ENCODE measurements around the gene ALPI. TPM values are rescaled to one million over a fixed set of nuclear protein-coding genes. Genes with fewer than 3 reads are reported as not detected.
"Not testable (repeated sequence)": the region's sequence is repeated elsewhere in the genome, so short reads cannot be mapped to it uniquely, and the experiment has no call there.

The ALPI gene
- total RNA-seq, 1 experiment from 2014 or later = not detected

DNA sequence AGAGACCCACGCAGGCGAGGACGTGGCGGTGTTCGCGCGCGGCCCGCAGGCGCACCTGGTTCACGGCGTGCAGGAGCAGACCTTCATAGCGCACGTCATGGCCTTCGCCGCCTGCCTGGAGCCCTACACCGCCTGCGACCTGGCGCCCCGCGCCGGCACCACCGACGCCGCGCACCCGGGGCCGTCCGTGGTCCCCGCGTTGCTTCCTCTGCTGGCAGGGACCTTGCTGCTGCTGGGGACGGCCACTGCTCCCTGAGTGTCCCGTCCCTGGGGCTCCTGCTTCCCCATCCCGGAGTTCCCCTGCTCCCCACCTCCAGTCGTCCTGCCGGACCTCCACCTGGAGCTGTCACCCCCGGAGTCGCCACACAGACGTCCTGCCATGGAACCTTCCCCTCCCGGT is 46.3 kb upstream of the ALPI start:
- DNase-seq (ENCODE audit: low read depth, low spot score); H3K27ac ChIP-seq (ENCODE audit: low read length); POLR2A ChIA-PET; H3K4me1 ChIP-seq (ENCODE audit: control insufficient read depth, insufficient read depth, low read length); H3K4me3 ChIP-seq (ENCODE audit: low read depth in 2 of 2, low read length in 2 of 2); intact Hi-C loops (cut with micrococcal nuclease; ENCODE audit: unreplicated experiment); H3K27me3 ChIP-seq (ENCODE audit: control insufficient read depth, insufficient read depth, low read length); CTCF ChIA-PET; BruUV-seq (replicated peaks); in situ Hi-C loops (cut with HindIII; ENCODE audit: low pct_unique_long_range_greater_than_20kb, low sequenced_read_pairs); ATAC-seq; H3K9me3 ChIP-seq (ENCODE audit: control insufficient read depth, insufficient read depth, low read depth, low read length); H3K36me3 ChIP-seq (ENCODE audit: control insufficient read depth, insufficient read depth, low read length): not testable (repeated sequence)

DNA sequence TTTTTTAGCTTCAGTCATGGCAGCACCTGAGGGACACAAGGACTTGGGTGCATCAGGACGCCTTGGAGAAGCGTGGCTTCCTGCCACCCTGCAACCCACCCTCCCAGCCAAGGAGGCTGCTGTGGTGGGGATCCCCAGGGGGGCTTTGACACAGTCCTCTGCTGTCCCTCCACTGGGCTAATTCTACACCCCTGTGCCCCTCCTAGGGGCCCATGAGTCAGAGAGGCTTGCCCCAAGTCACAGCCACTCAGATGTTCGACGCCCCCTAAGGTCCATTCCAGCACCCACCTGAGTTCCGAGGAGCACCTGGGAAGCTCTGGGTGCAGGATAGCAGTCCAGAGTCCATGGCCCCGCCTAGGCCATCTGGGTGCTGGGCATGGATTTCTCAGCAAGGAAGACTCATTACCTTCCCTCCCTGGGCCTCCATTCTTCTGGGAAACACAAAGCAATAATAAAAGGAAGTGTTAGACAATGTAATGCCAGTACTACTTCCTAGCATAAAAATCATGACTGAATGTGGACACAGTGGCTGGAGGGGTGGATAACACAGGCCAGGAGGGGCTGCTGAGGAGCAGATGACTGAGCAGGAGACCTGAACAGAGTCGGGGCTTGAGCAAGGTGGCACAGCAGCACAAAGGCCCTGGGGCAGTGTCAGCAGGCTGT is 45.6 kb upstream of the ALPI start:
- TF ChIP-seq, protein P1, sequence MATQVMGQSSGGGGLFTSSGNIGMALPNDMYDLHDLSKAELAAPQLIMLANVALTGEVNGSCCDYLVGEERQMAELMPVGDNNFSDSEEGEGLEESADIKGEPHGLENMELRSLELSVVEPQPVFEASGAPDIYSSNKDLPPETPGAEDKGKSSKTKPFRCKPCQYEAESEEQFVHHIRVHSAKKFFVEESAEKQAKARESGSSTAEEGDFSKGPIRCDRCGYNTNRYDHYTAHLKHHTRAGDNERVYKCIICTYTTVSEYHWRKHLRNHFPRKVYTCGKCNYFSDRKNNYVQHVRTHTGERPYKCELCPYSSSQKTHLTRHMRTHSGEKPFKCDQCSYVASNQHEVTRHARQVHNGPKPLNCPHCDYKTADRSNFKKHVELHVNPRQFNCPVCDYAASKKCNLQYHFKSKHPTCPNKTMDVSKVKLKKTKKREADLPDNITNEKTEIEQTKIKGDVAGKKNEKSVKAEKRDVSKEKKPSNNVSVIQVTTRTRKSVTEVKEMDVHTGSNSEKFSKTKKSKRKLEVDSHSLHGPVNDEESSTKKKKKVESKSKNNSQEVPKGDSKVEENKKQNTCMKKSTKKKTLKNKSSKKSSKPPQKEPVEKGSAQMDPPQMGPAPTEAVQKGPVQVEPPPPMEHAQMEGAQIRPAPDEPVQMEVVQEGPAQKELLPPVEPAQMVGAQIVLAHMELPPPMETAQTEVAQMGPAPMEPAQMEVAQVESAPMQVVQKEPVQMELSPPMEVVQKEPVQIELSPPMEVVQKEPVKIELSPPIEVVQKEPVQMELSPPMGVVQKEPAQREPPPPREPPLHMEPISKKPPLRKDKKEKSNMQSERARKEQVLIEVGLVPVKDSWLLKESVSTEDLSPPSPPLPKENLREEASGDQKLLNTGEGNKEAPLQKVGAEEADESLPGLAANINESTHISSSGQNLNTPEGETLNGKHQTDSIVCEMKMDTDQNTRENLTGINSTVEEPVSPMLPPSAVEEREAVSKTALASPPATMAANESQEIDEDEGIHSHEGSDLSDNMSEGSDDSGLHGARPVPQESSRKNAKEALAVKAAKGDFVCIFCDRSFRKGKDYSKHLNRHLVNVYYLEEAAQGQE (IDR thresholded peaks at IDR 0.05; ENCODE audit: insufficient read depth in 1 of 2, low read depth in 2 of 2, low read length in 1 of 2) = no peak
- TF ChIP-seq POLR2AphosphoS5 (IDR thresholded peaks at IDR 0.05; ENCODE audit: low read depth, low read length) = no peak
- TF ChIP-seq, protein P2, sequence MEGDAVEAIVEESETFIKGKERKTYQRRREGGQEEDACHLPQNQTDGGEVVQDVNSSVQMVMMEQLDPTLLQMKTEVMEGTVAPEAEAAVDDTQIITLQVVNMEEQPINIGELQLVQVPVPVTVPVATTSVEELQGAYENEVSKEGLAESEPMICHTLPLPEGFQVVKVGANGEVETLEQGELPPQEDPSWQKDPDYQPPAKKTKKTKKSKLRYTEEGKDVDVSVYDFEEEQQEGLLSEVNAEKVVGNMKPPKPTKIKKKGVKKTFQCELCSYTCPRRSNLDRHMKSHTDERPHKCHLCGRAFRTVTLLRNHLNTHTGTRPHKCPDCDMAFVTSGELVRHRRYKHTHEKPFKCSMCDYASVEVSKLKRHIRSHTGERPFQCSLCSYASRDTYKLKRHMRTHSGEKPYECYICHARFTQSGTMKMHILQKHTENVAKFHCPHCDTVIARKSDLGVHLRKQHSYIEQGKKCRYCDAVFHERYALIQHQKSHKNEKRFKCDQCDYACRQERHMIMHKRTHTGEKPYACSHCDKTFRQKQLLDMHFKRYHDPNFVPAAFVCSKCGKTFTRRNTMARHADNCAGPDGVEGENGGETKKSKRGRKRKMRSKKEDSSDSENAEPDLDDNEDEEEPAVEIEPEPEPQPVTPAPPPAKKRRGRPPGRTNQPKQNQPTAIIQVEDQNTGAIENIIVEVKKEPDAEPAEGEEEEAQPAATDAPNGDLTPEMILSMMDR (IDR thresholded peaks at IDR 0.05) = no peak
- no peak for TF ChIP-seq SIN3A (IDR thresholded peaks at IDR 0.05; ENCODE audit: borderline replicate concordance, insufficient read depth, low read depth, low read length)
- TF ChIP-seq TCF7L2 (IDR thresholded peaks at IDR 0.05; ENCODE audit: low read depth, low read length) = no peak
- in situ Hi-C loops (cut with HindIII; ENCODE audit: low pct_unique_long_range_greater_than_20kb, low sequenced_read_pairs) = no loop called here
- CTCF ChIA-PET = no interaction called here

DNA sequence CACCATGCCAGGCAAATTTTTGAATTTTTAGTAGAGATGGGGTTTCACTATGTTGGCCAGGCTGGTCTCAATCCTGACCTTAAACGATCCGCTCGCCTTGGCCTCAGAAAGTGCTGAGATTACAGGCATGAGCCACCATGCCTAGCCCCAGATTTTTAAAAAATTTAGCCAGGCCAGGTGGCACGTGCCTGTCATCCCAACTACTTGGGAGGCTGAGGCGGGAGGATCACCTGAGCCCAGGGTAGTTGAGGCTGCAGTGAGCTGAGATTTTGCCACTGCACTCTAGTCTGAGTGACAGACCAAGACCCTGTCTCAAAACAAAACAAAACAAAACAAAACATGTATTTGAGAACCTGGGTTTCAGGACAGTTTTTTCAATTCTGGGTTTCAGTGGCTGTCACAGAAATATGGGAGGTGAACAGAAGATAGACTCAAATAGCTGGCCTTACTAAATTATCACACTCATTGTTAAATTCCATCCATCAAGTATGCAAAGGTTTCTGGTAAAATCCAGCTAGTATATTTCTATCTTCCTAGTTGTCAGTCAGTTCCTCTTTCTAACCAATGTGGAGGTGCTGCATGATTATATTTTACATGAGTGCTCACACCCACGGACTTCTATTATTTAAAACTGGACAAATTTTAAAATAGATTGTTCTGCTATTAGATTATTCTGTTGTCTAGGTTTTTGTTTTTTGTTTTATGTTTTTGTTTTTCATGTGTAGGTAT is 43.9 kb upstream of the ALPI start:
- no peaks in the 10 kb centered on the region for H3K27me3 ChIP-seq (ENCODE audit: control insufficient read depth, insufficient read depth, low read length)
- no peak overlapping the region for H3K27ac ChIP-seq (ENCODE audit: low read length)
- POLR2A ChIA-PET = no interaction called here
- CTCF ChIA-PET = no interaction called here
- TF ChIP-seq POLR2AphosphoS5 (IDR thresholded peaks at IDR 0.05; ENCODE audit: low read depth, low read length) = no peak
- no peak for TF ChIP-seq SIN3A (IDR thresholded peaks at IDR 0.05; ENCODE audit: borderline replicate concordance, insufficient read depth, low read depth, low read length)
- TF ChIP-seq, protein P2 (IDR thresholded peaks at IDR 0.05) = no peak
- TF ChIP-seq, protein P1 (IDR thresholded peaks at IDR 0.05; ENCODE audit: insufficient read depth in 1 of 2, low read depth in 2 of 2, low read length in 1 of 2) = no peak
- TF ChIP-seq TCF7L2 (IDR thresholded peaks at IDR 0.05; ENCODE audit: low read depth, low read length) = no peak
- ATAC-seq (no peak), DNase-seq (ENCODE audit: low read depth, low spot score) (no peak)
- no peaks in the 10 kb centered on the region for H3K36me3 ChIP-seq (ENCODE audit: control insufficient read depth, insufficient read depth, low read length)
- peaks cover 2% of the 10 kb centered on the region; the same call in 1 of the 2 replicates for H3K4me1 ChIP-seq (ENCODE audit: control insufficient read depth, insufficient read depth, low read length)
- no TSS peak for BruUV-seq (replicated peaks)
- no peak overlapping the region for H3K4me3 ChIP-seq (ENCODE audit: low read depth in 2 of 2, low read length in 2 of 2)
- in situ Hi-C loops (cut with HindIII; ENCODE audit: low pct_unique_long_range_greater_than_20kb, low sequenced_read_pairs) (no loop called here), intact Hi-C loops (cut with micrococcal nuclease; ENCODE audit: unreplicated experiment) (no loop called here)
- H3K9me3 ChIP-seq (ENCODE audit: control insufficient read depth, insufficient read depth, low read depth, low read length) = no peaks in the 10 kb centered on the region

More for the DNA sequence above, 45.6 kb upstream of the ALPI start:
- BruUV-seq (replicated peaks) = TSS peak; percentile 93
- Histone ChIP-seq H3K36me3 (ENCODE audit: control insufficient read depth, insufficient read depth, low read length) (no peaks in the 10 kb centered on the region), H3K4me1 (ENCODE audit: control insufficient read depth, insufficient read depth, low read length) (no peaks in the 10 kb centered on the region; the same call in 1 of the 2 replicates), H3K9me3 (ENCODE audit: control insufficient read depth, insufficient read depth, low read depth, low read length) (no peaks in the 10 kb centered on the region), H3K27ac (ENCODE audit: low read length) (no peak overlapping the region; the same call in 1 of the 2 replicates), H3K27me3 (ENCODE audit: control insufficient read depth, insufficient read depth, low read length) (no peaks in the 10 kb centered on the region), H3K4me3 (ENCODE audit: low read depth in 2 of 2, low read length in 2 of 2) (no peak overlapping the region)
- intact Hi-C loops (cut with micrococcal nuclease; ENCODE audit: unreplicated experiment) = no loop called here
- ATAC-seq (no peak), DNase-seq (ENCODE audit: low read depth, low spot score) (no peak)
- POLR2A ChIA-PET = no interaction called here
